ENCODE results near the gene ORAI3. TPM values are rescaled to one million over a fixed set of nuclear protein-coding genes. Genes with fewer than 3 reads are reported as not detected.

Gene ORAI3
- polyA plus RNA-seq, 1 experiment: 23.7 TPM

DNA sequence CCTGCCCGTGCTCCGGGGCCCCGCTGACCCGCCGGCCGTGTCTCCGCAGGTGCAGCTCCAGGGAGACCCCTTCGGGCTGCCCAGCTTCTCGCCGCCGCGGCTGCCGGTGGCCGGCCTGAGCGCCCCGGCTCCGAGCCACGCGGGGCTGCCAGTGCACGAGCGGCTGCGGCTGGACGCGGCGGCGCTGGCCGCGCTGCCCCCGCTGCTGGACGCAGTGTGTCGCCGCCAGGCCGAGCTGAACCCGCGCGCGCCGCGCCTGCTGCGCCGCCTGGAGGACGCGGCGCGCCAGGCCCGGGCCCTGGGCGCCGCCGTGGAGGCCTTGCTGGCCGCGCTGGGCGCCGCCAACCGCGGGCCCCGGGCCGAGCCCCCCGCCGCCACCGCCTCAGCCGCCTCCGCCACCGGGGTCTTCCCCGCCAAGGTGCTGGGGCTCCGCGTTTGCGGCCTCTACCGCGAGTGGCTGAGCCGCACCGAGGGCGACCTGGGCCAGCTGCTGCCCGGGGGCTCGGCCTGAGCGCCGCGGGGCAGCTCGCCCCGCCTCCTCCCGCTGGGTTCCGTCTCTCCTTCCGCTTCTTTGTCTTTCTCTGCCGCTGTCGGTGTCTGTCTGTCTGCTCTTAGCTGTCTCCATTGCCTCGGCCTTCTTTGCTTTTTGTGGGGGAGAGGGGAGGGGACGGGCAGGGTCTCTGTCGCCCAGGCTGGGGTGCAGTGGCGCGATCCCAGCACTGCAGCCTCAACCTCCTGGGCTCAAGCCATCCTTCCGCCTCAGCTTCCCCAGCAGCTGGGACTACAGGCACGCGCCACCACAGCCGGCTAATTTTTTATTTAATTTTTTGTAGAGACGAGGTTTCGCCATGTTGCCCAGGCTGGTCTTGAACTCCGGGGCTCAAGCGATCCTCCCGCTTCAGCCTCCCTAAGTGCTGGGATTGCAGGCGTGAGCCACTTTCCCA is 46.6 kb upstream of the ORAI3 start:
- TF ChIP-seq, protein P1, sequence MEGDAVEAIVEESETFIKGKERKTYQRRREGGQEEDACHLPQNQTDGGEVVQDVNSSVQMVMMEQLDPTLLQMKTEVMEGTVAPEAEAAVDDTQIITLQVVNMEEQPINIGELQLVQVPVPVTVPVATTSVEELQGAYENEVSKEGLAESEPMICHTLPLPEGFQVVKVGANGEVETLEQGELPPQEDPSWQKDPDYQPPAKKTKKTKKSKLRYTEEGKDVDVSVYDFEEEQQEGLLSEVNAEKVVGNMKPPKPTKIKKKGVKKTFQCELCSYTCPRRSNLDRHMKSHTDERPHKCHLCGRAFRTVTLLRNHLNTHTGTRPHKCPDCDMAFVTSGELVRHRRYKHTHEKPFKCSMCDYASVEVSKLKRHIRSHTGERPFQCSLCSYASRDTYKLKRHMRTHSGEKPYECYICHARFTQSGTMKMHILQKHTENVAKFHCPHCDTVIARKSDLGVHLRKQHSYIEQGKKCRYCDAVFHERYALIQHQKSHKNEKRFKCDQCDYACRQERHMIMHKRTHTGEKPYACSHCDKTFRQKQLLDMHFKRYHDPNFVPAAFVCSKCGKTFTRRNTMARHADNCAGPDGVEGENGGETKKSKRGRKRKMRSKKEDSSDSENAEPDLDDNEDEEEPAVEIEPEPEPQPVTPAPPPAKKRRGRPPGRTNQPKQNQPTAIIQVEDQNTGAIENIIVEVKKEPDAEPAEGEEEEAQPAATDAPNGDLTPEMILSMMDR (IDR thresholded peaks at IDR 0.05; ENCODE audit: low read depth, low read length): no peak
- ChIA-PET POLR2A (interaction anchor here (0.6 to 2.2 kb wide), 6 partner anchors 9 to 154 kb away, joined by 3 to 10 read pairs (median 4); partner anchors contain the start of gene PHKG2), CTCF (interaction anchor here (0.6 to 4.2 kb wide), 12 partner anchors 8 to 137 kb away, joined by 3 to 59 read pairs (median 4); no protein-coding TSS in a partner anchor)
- DNase-seq (ENCODE audit: low read depth, low spot score): no peak
- no peaks in the 10 kb centered on the region for H3K27me3 ChIP-seq (ENCODE audit: control insufficient read depth, insufficient read depth, low read length)
- peak overlapping the region; percentile 45 for H3K4me3 ChIP-seq (ENCODE audit: low read depth, low read length)
- peak overlapping the region; percentile 61 for H3K27ac ChIP-seq (ENCODE audit: low read depth, low read length)
- no peaks in the 10 kb centered on the region; the same call in 1 of the 2 replicates for H3K9me3 ChIP-seq (ENCODE audit: control insufficient read depth, insufficient read depth, low read length)

DNA sequence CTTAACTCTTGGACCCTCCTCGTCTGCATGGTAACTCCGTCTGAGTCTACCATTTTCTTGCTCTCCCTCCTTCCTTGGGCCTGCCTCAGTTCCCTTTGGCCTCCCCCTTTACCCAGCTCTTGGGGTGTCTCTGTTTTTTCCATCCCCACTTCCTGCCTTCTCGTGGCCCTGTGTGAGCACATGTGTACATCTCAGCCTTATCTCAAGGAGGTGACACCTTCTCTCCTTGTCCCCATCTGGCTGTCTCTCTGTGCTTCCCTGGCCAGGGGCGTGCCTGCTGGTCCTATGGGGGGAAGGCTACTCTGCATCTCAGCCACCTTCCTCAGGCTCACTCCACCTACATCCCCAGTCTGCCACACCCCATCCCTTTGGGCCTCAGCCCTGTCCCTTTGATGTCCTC is 45.9 kb upstream of the ORAI3 start:
- POLR2A ChIA-PET: interaction anchor here (1.3 to 2.2 kb wide), 2 partner anchors 28 to 98 kb away, joined by 5 to 10 read pairs; no protein-coding TSS in a partner anchor
- H3K9me3 ChIP-seq (ENCODE audit: control insufficient read depth, insufficient read depth, low read length): no peaks in the 10 kb centered on the region; the same call in 1 of the 2 replicates
- no peak overlapping the region for H3K27ac ChIP-seq (ENCODE audit: low read depth, low read length)
- no peak overlapping the region for H3K4me3 ChIP-seq (ENCODE audit: low read depth, low read length)
- no peak for DNase-seq (ENCODE audit: low read depth, low spot score)
- H3K27me3 ChIP-seq (ENCODE audit: control insufficient read depth, insufficient read depth, low read length): no peaks in the 10 kb centered on the region
- CTCF ChIA-PET: interaction anchor here (1.1 to 4.2 kb wide), 5 partner anchors 17 to 96 kb away, joined by 4 to 59 read pairs (median 8); no protein-coding TSS in a partner anchor
- TF ChIP-seq, protein P1 (IDR thresholded peaks at IDR 0.05; ENCODE audit: low read depth, low read length): no peak

DNA sequence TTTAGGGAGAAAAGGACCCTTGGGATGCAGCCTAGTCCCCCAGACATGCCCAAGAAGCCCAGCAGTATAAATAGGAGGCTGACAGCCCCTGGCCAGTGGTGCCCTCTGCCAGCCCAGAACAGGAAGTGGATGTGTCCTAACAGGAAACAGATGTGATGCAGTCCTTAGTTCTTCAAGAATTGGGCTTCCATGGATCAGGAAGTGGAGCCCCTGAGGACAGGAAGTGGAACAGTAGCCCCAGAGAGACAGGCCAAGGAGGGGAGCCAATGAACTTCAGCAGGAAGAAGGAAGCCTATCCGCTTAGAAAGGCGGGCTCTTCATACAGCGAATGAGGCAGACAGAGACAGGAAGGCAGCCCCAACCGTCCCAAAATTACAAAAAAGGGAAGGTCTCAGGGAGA is 45.3 kb upstream of the ORAI3 start:
- Histone ChIP-seq H3K9me3 (ENCODE audit: control insufficient read depth, insufficient read depth, low read length) (no peaks in the 10 kb centered on the region; the same call in 1 of the 2 replicates), H3K27me3 (ENCODE audit: control insufficient read depth, insufficient read depth, low read length) (no peaks in the 10 kb centered on the region), H3K4me3 (ENCODE audit: low read depth, low read length) (no peak overlapping the region), H3K27ac (ENCODE audit: low read depth, low read length) (no peak overlapping the region)
- DNase-seq (ENCODE audit: low read depth, low spot score): no peak
- TF ChIP-seq, protein P1 (IDR thresholded peaks at IDR 0.05; ENCODE audit: low read depth, low read length): no peak
- ChIA-PET POLR2A (no interaction called here), CTCF (interaction anchor here (3.8 to 4.2 kb wide), 2 partner anchors 59 to 90 kb away, joined by 25 to 59 read pairs; no protein-coding TSS in a partner anchor)

DNA sequence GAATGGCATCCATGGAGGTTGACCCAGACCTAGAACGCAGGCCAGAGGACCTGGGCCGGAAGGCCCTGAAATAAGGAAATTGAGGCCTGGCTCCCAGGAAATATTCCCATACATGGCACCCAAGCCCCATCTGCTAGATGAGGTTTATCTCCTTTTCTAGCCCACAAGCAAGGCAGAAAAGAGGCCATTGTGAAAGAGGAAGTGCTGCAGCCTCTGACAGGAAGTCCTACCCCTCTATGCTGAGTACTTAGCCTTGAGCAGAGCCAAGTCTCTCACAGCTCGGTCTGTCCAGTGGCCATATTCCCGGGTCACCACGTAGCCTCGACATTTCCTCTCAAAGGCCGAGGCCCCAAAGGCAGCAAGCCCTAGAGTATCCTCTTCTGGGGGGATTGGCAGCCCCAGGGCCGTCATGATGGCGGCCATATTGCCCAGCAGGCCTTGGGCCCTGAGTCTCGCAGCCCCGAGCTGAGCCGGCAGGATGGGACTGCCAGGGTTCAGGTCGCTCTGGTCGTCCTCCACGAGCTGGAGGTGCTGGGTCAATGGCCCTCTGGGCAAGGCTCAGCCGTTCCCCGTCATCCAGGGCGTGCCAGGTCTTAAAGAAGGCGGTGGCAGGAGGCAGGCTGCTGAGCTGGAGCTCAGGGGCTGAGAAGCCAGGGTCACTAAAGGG is 44.6 kb upstream of the ORAI3 start:
- CTCF ChIA-PET: interaction anchor here (0.7 kb wide), 1 partner anchor 8 kb away, joined by 6 read pairs; the partner anchor contains the start of gene CTF1
- POLR2A ChIA-PET: no interaction called here

More for the DNA sequence above, 44.6 kb upstream of the ORAI3 start:
- no peak overlapping the region for H3K4me3 ChIP-seq (ENCODE audit: low read depth, low read length)
- no peaks in the 10 kb centered on the region for H3K27me3 ChIP-seq (ENCODE audit: control insufficient read depth, insufficient read depth, low read length)
- no peak overlapping the region for H3K27ac ChIP-seq (ENCODE audit: low read depth, low read length)
- no peaks in the 10 kb centered on the region; the same call in 1 of the 2 replicates for H3K9me3 ChIP-seq (ENCODE audit: control insufficient read depth, insufficient read depth, low read length)
- TF ChIP-seq, protein P1 (IDR thresholded peaks at IDR 0.05; ENCODE audit: low read depth, low read length): no peak
- DNase-seq (ENCODE audit: low read depth, low spot score): no peak

All from AG04450 (cell line).